ENCODE measurements around the gene ZNF77.
"Not testable (repeated sequence)": the region's sequence is repeated elsewhere in the genome, so short reads cannot be mapped to it uniquely, and the experiment has no call there.

The ZNF77 gene

DNA sequence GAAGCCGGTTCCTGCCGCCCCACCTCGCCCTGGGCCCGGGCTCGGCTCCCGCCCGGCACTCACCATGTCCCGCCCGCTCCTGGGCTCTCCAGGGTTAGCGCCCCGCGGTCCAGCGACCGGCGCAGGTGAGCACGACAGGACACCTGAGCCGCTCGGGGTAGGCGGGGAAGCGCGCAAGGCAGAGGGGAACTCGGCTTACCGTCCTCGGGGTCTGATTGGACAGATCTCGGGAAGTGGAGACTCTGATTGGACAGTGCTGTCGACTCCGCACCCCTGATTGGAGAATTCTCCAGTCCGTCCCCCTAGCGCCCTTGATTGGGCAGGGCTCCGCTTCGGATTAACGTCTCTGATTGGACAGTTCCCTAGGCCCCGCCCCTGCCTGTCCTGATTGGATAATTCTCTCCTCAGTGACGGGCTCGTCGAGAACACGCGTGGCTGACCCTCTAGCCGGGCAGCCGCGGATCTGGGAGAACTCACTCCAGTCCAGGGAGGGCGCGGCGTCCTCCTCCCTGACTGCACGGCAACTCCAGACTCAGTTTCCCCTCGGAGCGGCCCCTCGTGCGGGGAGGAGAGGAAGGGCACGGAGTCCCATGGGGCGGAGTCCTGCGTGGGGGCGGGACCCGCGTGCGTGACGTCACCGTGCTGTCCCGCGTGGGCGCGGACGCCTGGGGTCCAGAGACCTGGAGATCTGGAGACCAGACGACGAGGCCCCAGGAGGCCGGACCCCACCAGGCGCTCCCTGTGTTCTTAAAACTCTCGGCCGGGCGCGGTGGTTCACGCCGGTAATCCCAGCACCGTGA, at the start of gene ZNF77:
TSS of gene ZNF77 (minus strand) at position 197 of the 800 bp plus-strand sequence. CDS start at position 66, 131 bp downstream.
- intact Hi-C loops (cut with DNase I): loop anchor here (5.0 kb wide), 1 partner anchor 43 kb away; the partner anchor contains the start of gene ZNF57
- DNase-seq: peak; percentile 97 to 100 (median 99)

DNA sequence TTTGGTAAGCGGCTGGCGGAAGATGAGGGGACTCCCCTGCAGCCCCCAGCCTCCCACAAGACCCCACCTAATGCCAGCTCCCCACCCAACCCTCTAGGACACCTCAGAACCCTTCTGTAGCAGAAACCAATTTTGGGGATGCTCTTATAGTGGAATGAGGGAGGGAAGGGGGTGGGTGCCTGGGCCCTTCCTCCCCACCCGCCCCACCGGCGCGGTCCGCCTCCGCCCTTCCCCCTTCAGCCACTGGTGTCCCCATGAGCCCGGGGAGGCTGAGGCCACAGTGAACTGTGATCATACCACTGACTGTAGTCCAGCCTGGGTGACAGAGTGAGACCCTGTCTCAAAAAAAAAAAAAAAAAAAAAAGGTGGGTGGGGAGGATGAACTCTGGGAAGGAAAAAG, 48.8 kb upstream of the ZNF77 start:
- DNase-seq: no peak
- intact Hi-C loops (cut with DNase I): no loop called here

DNA sequence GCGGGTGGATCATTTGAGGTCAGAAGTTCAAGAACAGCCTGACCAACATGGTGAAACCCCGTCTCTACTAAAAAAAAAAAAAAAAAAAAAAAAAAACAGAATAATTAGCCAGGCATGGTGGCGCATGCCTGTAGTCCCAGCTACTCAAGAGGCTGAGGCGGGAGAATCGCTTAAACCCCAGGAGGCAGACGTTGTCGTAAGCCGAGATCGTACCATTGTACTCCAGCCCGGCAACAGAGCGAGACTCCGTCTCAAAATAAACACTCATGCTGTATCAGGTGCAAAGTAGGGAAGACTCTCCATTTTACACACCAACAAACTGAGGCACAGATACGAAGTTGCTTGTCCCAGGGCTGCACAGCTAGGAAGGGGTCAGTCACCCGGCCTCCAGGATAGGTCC, 48.2 kb upstream of the ZNF77 start:
- intact Hi-C loops (cut with DNase I): no loop called here
- DNase-seq: no peak

DNA sequence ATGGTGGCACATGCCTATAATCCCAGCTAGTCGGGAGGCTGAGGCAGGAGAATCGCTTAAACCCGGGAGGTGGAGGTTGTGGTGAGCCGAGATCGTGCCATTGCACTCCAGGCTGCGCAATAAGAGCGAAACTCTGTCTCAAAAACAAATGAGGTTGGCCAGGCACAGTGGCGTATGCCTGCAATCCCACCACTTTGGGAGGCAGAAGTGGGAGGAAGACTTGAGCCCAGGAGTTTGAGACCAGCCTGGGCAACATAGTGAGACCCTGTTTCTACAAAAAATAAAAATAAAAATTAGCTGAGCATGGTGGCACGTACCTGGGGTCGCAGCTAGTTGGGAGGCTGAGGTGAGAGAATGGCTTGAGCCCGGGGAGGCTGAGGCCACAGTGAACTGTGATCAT, 47.6 kb upstream of the ZNF77 start:
- intact Hi-C loops (cut with DNase I); DNase-seq: not testable (repeated sequence)

DNA sequence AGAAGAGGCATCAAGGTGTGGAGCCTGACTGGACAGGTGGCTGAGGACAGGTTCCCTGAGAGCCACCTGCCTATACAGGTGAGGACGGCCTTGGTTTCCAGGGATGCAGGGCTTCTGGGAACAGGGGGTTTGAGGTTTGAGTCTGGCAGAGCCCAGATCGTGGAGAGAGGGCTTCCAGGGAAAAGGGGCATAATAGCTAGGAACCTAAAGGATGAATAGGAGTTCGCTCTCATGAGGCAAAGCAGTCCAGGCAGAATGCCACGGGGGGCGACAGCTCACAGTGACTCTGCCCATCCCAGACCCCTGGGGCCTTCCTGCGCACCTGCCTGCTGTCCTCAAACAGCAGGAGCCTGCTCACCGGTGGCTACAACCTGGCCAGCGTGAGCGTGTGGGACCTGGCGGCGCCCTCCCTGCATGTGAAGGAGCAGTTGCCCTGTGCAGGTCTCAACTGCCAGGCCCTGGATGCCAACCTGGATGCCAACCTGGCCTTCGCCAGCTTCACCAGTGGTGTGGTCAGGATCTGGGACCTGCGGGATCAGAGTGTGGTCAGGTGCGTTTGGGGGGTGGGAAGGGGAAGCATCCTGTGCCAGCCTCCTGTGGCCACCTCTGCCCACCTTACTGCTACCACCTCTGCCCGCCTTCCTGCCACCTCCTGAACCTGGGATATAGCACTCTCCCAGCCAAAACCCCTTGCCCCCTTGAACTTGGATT, 44.6 kb upstream of the ZNF77 start:
- DNase-seq: no peak
- intact Hi-C loops (cut with DNase I): no loop called here

DNA sequence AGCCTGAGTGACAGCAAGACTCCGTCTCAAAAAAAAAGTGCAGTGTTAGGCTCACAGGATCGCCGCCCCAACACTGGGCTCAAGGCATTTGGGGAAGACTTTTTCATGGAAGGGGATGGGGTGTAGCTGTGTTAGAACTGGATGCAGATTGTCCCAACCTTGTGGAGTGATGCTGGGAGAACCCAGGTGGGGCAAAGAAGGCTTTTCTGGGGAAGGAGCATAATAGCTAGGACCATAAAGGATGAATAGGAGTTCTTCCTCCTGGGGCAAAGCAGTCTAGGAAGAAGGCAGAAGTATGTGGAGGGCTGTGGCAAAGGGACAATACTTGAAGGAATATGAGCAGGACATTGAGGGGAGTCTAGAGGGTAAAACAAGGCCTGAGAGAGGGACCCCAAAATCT, 43.8 kb upstream of the ZNF77 start:
- intact Hi-C loops (cut with DNase I): no loop called here
- no peak for DNase-seq

DNA sequence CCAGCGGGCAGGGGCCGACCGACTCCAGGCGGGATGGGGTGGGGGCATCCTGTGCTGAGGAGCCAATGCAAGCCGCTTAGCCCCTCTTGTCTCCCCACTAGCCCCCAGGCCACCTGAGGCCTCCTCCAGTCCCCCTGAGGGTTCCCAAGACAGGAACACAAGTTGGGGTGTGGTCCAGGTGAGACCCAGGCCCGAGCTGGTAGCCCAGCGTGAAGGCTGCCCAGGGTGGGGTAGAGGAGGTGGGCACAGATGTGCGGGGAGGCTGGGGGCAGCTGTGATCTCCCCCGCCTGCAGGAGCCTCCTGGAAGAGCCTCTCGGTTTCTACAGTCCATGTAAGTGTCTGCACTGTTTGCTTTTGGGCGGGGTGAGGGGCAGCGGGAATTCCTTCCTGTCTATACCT, 43.0 kb upstream of the ZNF77 start:
- intact Hi-C loops (cut with DNase I): no loop called here

DNA sequence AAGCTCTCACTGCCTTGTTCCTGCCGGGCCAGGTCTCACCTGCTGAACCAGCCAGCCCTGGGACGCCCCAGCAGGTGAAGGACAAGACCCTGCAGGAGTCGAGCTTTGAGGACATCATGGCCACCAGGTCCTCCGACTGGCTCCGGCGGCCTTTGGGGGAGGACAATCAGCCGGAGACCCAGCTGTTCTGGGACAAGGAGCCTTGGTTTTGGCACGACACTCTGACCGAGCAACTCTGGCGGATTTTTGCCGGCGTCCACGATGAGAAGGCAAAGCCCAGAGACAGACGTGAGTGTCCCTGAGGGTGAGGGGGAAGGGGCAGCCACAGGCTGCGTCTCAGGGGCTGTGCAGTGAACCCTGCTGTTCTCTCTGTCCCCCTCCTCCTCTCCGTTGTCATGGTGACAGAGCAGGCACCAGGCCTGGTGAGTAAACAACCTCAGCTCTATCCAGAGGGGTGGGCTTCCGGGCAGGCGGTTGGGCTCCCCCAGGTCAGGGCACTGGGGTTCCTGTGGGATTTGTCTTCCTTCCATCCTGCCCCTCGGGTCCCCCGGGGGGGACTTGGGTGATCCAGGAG, 42.3 kb upstream of the ZNF77 start:
- no peak for DNase-seq
- intact Hi-C loops (cut with DNase I): no loop called here

More for the DNA sequence above, 43.0 kb upstream of the ZNF77 start:
- no peak for DNase-seq

DNA sequence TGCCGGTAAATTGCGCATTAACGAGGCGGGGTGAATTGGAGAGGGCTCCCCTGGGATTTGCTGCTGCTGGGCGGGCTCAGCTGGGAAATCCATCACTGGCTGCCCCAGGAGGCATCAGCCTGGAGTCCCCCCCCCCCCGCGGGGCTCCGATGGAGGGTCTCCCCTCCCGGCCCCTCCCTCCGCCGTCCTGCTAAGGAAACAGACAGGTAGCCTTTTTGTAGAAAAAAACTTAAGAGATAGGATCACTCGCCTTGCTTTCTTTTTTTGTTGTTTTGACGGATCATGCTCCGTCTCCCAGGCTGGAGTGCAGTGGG, 39.4 kb upstream of the ZNF77 start:
- intact Hi-C loops (cut with DNase I): no loop called here
- no peak for DNase-seq

DNA sequence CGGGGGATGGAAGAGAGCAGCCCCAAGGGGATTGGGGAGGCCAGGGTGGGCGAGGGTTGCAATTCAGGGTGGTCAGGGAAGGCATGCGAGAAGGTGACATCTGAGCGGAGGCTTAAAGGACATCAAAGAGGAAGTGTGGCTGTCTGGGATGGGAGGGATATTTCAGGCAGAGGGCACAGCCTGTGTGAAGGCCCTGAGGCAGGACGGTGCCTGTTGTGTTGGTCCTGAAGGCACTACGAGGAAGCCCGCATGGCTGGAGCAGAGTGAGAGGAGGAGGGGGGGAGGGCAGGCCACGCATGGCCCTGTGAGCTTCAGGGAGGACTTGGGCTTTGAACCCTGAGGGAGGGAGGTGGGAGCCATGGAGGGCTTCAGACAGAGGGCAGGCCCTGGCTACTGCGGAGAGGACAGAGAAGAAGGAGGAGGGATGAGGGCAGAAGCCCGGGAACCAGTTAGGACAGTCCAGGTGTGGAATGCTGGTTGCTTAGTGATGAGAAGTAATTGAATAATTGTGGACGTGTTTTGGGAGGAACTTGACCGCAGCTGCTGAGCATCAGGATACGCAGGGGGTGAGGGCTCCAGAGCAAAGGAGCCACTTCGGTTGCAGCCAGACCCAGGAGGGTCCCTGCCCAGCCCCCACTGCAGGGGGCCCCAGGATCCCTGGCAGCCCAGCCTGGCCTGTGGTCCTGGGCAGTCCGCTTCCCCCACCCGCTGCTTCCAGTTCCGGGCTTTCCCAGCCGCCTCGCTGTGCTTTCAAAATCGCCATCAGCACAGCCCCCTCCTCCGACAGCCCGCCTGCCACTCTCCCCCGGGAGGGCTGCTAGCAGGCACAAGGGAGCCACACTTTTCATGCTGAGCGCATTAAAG, 38.8 kb upstream of the ZNF77 start:
- intact Hi-C loops (cut with DNase I): no loop called here
- peak; percentile 35 to 95 (median 58) for DNase-seq

DNA sequence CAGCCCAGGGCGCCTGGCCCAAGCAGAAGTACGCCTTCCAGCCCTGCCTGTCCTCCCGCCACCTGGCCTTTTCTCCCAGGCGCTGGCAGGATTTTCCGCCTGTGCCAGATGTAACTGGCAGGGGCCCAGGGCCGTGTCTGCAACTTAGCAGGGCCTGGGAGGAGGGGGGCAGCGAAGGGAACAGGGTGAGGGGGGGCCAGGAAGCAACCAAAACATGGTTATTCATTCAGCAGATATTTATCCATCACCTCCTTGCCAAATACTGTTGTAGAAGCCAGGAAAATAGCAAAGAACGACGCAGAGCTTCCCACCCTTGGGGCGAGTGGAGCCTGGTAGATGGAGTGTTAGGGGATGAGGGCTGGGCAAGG, 38.2 kb upstream of the ZNF77 start:
- intact Hi-C loops (cut with DNase I): no loop called here
- peak; percentile 42 to 95 (median 69) for DNase-seq

DNA sequence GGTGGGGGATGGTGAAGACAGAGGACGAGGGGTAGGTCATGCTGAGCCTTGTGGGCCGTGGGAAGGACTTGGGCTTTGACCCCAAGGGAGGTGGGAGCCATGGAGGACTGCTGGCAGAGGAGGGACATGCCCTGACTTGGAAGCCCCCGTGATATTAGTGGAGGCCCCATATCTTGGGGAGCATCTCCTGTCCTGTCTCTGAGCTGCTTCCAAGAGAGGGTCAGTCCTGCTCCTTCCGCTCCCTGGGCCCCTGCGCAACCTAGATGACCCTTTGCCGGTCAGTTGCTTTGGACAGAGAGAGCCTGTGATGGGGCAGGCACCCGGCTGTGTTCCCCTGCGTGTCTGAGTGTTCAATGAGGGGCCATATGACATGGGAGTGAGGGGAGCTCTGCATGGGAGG, 37.8 kb upstream of the ZNF77 start:
- intact Hi-C loops (cut with DNase I): no loop called here
- no peak for DNase-seq

DNA sequence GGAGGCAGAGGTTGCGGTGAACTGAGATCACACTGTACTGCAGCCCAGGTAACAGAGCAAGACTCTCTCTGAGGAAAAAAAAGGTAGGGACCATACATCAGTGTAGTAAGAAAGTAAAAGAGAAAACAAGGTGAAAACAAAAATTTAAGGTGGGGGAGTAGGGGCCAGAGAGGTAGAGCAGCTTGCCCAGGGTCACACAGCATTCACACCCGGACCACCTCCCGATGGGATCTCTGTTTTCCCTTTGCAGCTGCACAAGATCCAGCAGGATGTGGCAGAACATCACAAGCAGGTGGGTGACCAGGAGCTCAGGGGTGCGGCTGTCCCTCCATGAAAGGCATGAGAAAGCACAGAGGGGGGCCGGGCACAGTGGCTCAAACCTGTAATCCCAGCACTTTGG, 37.1 kb upstream of the ZNF77 start:
- no peak for DNase-seq
- intact Hi-C loops (cut with DNase I): no loop called here

DNA sequence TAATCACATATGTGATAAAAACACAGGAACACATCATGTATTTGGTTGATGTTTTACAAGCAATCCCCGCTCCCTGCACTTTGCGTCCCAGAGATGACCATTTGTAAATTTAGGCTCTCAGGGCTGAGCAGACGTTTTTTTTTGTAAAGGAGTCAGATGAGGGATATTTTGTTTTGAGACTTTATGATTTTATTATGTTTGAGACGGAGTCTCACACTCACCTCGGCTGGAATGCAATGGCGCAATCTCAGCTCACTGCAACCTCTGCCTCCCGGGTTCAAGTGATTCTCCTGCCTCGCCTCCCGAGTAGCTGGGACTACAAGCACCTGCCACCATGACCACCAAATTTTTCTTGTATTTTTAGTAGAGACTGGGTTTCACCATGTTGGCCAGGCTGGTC, 34.0 kb upstream of the ZNF77 start:
- intact Hi-C loops (cut with DNase I): no loop called here

DNA sequence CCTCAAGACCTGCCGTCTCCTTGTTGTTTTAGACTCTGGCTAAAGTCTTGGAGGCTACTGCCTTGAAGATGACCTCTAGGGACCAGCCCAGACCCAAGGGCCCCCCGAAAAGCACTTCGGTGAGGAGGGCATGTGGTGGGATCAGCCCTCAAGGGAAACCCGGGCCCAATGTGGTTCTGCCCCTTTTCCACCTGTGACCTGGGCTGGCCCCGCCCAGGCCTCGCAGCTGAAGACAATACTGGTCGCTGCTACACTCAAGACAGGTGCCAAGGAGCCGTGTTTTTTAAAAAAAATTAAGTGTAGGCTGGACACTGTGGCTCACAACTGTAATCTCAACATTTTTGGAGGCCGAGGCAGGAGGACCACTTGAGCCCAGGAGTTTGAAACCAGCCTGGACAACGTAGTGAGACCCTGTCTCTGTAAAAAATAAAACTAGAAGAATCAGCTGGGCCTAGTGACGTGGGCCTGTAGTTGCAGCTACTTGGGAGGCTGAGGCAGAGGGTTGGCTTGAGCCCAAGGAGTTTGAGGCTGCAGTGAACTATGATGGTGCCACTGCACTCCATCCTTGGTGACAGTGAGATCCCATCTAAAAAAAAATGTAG, 33.5 kb upstream of the ZNF77 start:
- DNase-seq: no peak
- intact Hi-C loops (cut with DNase I): no loop called here

More for the DNA sequence above, 34.0 kb upstream of the ZNF77 start:
- no peak for DNase-seq

DNA sequence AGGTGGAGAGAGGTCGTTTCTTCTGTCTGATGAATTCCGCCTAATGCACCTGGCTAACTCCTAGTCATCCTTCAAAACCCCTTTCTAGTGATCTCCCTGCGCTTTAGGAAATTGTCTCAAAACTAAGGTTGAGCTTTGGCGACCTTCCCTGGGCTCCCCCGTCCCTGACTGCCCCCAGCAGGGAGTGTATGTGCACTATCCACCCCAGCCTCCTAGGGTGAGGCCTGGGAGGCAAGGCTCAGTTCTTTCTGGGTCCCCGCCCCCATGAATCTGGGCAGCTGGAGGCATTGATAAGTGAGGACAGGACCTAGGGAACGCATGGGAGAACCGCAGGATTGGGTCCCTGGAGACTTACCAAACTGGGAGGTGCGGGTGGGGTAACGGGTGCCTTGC, 33.0 kb upstream of the ZNF77 start:
- intact Hi-C loops (cut with DNase I): loop anchor here (1.0 kb wide), 1 partner anchor 59 kb away; no protein-coding TSS in a partner anchor
- no peak for DNase-seq

DNA sequence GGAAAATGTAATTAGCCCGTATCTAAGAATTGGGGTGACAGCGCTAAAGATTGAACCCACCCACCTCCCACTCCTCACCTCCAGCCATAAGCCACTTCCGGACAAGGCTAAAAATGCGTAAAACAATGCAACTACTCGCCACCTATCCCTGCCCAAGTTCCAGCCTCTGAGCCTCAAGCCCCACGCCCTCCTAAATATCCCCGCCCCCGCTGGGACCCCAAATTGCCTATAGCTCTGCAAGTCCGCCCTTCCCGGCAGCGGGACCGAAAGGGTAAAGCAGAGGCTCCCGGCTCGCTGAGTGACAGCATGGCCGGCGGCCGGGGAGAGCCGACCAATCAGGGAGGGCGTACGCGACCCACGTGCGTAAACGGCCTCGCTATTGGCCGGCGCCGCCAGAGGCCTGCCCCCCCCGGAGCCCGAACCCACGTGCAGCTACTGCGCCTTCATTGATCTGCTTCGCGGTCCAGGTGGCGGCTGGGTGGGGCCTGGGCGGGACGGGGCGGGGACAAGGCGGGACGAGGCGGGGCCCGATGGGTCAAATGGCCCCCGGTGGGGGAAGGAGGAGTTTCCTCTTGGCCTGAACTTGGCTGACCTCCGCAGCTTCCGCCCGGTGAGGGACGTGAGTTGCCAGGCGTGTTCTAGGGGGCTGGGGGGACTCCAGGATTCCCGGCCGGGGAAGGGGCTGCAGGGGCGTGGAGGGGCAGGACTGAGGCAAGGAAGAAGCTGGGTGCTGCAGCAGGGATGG, 32.4 kb upstream of the ZNF77 start, which contains the start of gene TLE6:
TSS of gene TLE6 (plus strand) at position 564 of the 745 bp plus-strand sequence. CDS start 670 bp downstream, outside the sequence.
- peak; percentile 87 to 100 (median 93) for DNase-seq
- intact Hi-C loops (cut with DNase I): loop anchor here (1.0 kb wide), 1 partner anchor 59 kb away; no protein-coding TSS in a partner anchor

DNA sequence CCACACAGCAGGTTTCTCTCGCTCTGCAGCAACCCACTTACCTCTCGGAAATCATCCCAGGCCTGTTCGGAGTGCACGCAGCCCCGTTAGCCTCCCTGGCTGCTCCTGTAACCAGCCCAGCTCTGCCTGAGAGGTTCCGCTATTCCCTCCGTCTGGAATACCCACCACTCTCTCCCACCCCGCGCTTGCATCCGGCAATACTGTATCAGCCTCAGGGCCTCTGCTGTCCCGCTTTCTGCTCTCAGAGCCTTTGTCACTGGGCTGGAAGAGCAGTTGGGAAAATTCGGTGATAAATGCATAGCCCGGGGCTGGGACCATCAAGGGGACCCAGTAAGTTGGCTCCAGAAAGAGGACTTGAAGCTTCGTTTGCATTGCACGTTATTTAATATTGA, 31.8 kb upstream of the ZNF77 start:
- no peak for DNase-seq
- intact Hi-C loops (cut with DNase I): no loop called here

DNA sequence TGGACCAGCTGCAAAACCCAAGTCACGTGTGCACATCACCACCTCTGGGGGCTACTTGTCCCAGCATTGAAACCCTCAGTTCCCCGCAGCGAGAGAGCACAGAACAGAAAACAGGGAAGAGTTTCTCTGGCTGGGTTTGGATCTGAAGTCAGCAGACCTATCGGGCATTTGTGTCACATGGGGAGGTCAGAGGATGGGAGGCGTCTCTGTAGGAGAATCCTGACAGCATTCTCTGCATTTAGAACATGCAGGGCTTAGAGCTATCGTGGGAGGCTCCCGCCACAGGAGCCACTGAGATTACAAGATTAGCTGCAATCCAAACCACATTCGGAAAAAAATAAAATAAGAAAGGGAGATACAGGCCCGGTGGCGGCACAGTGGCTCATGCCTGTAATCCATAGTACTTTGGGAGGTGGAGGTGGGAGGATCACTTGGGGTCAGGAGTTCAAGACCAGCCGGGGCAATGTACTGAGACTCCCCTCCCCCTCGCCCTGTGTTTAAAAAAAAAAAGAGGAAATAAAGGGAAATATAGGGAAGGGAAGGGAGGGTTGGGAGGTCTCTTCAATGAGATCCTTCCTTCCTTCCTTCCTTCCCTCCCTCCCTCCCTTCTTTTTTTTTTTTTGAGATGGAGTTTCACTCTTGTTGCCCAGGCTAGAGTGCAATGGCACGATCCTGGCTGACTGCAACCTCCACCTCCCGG, 29.7 kb upstream of the ZNF77 start:
- DNase-seq: no peak
- intact Hi-C loops (cut with DNase I): no loop called here

Data from posterior cingulate gyrus (tissue), 11 donors.